Cardiac muscle cell (in vitro differentiated cells and primary cell): ENCODE data around the gene ERC2. TPM values are rescaled to one million over a fixed set of nuclear protein-coding genes. Genes with fewer than 3 reads are reported as not detected.
A peak's percentile ranks its signal among the peaks of the same experiment; 100 is the strongest.

Experiments
- DNase-seq, 2 donors: peaks; one replicate each; pipeline versions ENCODE4 v3.0.0 to v3.0.0-alpha.2; 2010 to 2017; ENCODE audit warnings: low read depth in 1 of 2, low spot score in 1 of 2
- H3K27ac ChIP-seq: fragments of 200-600 bp; sonication (generic); 2 replicates; pipeline ENCODE4 v1.5.1; 2016
- H3K27me3 ChIP-seq: fragments of 200-600 bp; sonication (generic); 2 replicates; pipeline ENCODE4 v1.6.0; 2016; ENCODE audit warnings: control low read depth
- H3K36me3 ChIP-seq: fragments of 200-600 bp; sonication (generic); 2 replicates; pipeline ENCODE4 v1.5.1; 2016; ENCODE audit warnings: control low read depth
- H3K4me1 ChIP-seq: fragments of 200-600 bp; sonication (generic); 2 replicates; pipeline ENCODE4 v1.8.1; 2017; ENCODE audit warnings: low read depth, mild to moderate bottlenecking, mixed run types
- H3K4me3 ChIP-seq: fragments of 200-600 bp; sonication (generic); 2 replicates; pipeline ENCODE4 v1.5.1; 2016; ENCODE audit warnings: mild to moderate bottlenecking
- H3K9me3 ChIP-seq: fragments of 200-600 bp; sonication (generic); 2 replicates; pipeline ENCODE4 v1.5.1; 2017; ENCODE audit warnings: low read depth, mild to moderate bottlenecking, control low read depth
- CTCF ChIP-seq: IDR thresholded peaks from 2 replicates; pipeline ENCODE4 v1.5.1; 2012; ENCODE audit warnings: low read depth, mild to moderate bottlenecking, low read length
- polyA plus RNA-seq: library from polyadenylated mRNA; unstranded; fragments of >200 nt; fragmentation: Nextera tagmentation; extraction: Ambion mirVana; gene quantifications from 2 replicates; pipeline ENCODE4 v1.2.1, GENCODE V29; 2016
- total RNA-seq: library from RNA; depleted of rRNA; stranded (reverse); fragments of >200 nt; gene quantifications from 2 replicates; pipeline ENCODE4 v1.2.3, GENCODE V29; 2016

Gene ERC2
- total and polyA plus RNA-seq, 2 experiments from 2014 or later: 18.1 to 29.0 TPM

- Histone ChIP-seq H3K9me3 (no peaks in the 10 kb centered on the region), H3K27me3 (no peaks in the 10 kb centered on the region), H3K36me3 (no peaks in the 10 kb centered on the region), H3K4me1 (peaks cover 11% of the 10 kb centered on the region), H3K27ac (no peak overlapping the region), H3K4me3 (no peak overlapping the region)
- no peak for TF ChIP-seq CTCF
- DNase-seq: no peak
Measured at GRCh38 chr3:55669133-55669532, 799.1 kb downstream of the ERC2 start.

GRCh38 chr3:55668359-55668758 is 799.9 kb downstream of the ERC2 start:
- H3K4me3 ChIP-seq: no peak overlapping the region
- no peaks in the 10 kb centered on the region for H3K9me3 ChIP-seq
- no peak for TF ChIP-seq CTCF
- H3K27me3 ChIP-seq: no peaks in the 10 kb centered on the region
- no peak for DNase-seq
- H3K27ac ChIP-seq: no peak overlapping the region
- H3K36me3 ChIP-seq: no peaks in the 10 kb centered on the region
- peaks cover 19% of the 10 kb centered on the region for H3K4me1 ChIP-seq

GRCh38 chr3:55664387-55664786 is 803.9 kb downstream of the ERC2 start:
- Histone ChIP-seq H3K4me1 (peaks cover 23% of the 10 kb centered on the region), H3K4me3 (no peak overlapping the region), H3K36me3 (no peaks in the 10 kb centered on the region), H3K9me3 (no peaks in the 10 kb centered on the region), H3K27me3 (no peaks in the 10 kb centered on the region), H3K27ac (no peak overlapping the region)
- no peak for DNase-seq
- TF ChIP-seq CTCF: no peak

- peaks cover 20% of the 10 kb centered on the region for H3K4me1 ChIP-seq
- H3K27me3 ChIP-seq: no peaks in the 10 kb centered on the region
- no peaks in the 10 kb centered on the region for H3K9me3 ChIP-seq
- TF ChIP-seq CTCF: no peak
- H3K4me3 ChIP-seq: no peak overlapping the region
- H3K27ac ChIP-seq: no peak overlapping the region
- peak in 1 of 2 donors; percentile 5 for DNase-seq
- no peaks in the 10 kb centered on the region for H3K36me3 ChIP-seq
Measured at GRCh38 chr3:55662683-55663082, 805.6 kb downstream of the ERC2 start.

GRCh38 chr3:55661571-55661970 is 806.7 kb downstream of the ERC2 start:
- H3K27ac ChIP-seq: no peak overlapping the region
- H3K36me3 ChIP-seq: no peaks in the 10 kb centered on the region
- TF ChIP-seq CTCF: no peak
- H3K4me3 ChIP-seq: no peak overlapping the region
- DNase-seq: no peak
- no peaks in the 10 kb centered on the region for H3K27me3 ChIP-seq
- H3K4me1 ChIP-seq: peaks cover 12% of the 10 kb centered on the region
- H3K9me3 ChIP-seq: no peaks in the 10 kb centered on the region

GRCh38 chr3:55661141-55661540 is 807.1 kb downstream of the ERC2 start:
- H3K27ac ChIP-seq: no peak overlapping the region
- no peak for DNase-seq
- no peak overlapping the region for H3K4me3 ChIP-seq
- H3K9me3 ChIP-seq: no peaks in the 10 kb centered on the region
- TF ChIP-seq CTCF: no peak
- H3K27me3 ChIP-seq: no peaks in the 10 kb centered on the region
- peaks cover 12% of the 10 kb centered on the region for H3K4me1 ChIP-seq
- H3K36me3 ChIP-seq: no peaks in the 10 kb centered on the region
